HFFc6 (cell line): Measurements from ENCODE around the gene FOXJ2. TPM values are rescaled to one million over a fixed set of nuclear protein-coding genes. Genes with fewer than 3 reads are reported as not detected.
"Not testable (repeated sequence)": the region's sequence is repeated elsewhere in the genome, so short reads cannot be mapped to it uniquely, and the experiment has no call there.

Source experiments
- DNase-seq: peaks from one replicate; pipeline ENCODE4 v3.0.0-alpha.2; 2018
- H3K27ac Mint-ChIP-seq: 2 replicates; pipeline ENCODE4 v1.8.0; 2020; ENCODE audit warnings: mild to moderate bottlenecking, mixed read lengths
- H3K27me3 Mint-ChIP-seq: 2 replicates; pipeline ENCODE4 v1.8.0; 2021; ENCODE audit warnings: mild to moderate bottlenecking, moderate library complexity, mixed read lengths; ENCODE audit not compliant: insufficient read depth
- H3K36me3 Mint-ChIP-seq: 2 replicates; pipeline ENCODE4 v1.8.0; 2021; ENCODE audit warnings: low read depth, mixed read lengths
- H3K4me1 Mint-ChIP-seq: 2 replicates; pipeline ENCODE4 v1.8.0; 2020; ENCODE audit warnings: low read depth, mixed read lengths
- H3K4me3 Mint-ChIP-seq: 2 replicates; pipeline ENCODE4 v1.8.0; 2020; ENCODE audit warnings: mild to moderate bottlenecking, moderate library complexity, mixed read lengths
- H3K9me3 Mint-ChIP-seq: 2 replicates; pipeline ENCODE4 v1.8.0; 2020; ENCODE audit warnings: mild to moderate bottlenecking, mixed read lengths
- CTCF ChIP-seq: fragments of 200-600 bp; sonication (generic); IDR thresholded peaks from 2 replicates; pipeline ENCODE4 v1.5.0; 2021; ENCODE audit warnings: antibody characterized with exemption, mild to moderate bottlenecking
- long read RNA-seq: library from polyadenylated mRNA; unstranded; transcript quantifications from one replicate; pipeline ENCODE4 v2.0.0, GENCODE V29; 2019
- total RNA-seq, 6 experiments: library from RNA; stranded (reverse); fragmentation: NEBNext Ultra II Directional; extraction: Animal tissue kit (Norgen Biotek cat#: 25700); gene quantifications; 2 replicates in 1 of 6; 3 replicates in 5 of 6; pipeline ENCODE4 v1.2.3, GENCODE V29; 2021

Gene FOXJ2
- 10 to 100 TPM; 15.3 to 17.5 (median 15.9) TPM for total RNA-seq
- long read RNA-seq, full-length matches to known transcripts = 2 of 8 reads
- long read RNA-seq, partial matches to known transcripts = 2 of 8 reads
- long read RNA-seq, other reads (novel, unspliced or antisense) = 4 of 8 reads

GRCh38 chr12:8032242-8033152 lies at the start of gene FOXJ2:
Gene FOXJ2 (plus strand): TSS chr12:8032716. CDS start chr12:8039833, 7,117 bp downstream.
- Mint-ChIP-seq H3K4me1 (peaks cover 54% of the 10 kb centered on the region), H3K9me3 (no peaks in the 10 kb centered on the region), H3K4me3 (peak within 1 kb of the TSS; percentile 93), H3K36me3 (peaks cover 5% of the 10 kb centered on the region; the same call in 1 of the 2 replicates), H3K27me3 (no peaks in the 10 kb centered on the region), H3K27ac (peak within 1 kb of the TSS; percentile 85)
- peak; percentile 47 for TF ChIP-seq CTCF
- peak; percentile 32 for DNase-seq

DNA sequence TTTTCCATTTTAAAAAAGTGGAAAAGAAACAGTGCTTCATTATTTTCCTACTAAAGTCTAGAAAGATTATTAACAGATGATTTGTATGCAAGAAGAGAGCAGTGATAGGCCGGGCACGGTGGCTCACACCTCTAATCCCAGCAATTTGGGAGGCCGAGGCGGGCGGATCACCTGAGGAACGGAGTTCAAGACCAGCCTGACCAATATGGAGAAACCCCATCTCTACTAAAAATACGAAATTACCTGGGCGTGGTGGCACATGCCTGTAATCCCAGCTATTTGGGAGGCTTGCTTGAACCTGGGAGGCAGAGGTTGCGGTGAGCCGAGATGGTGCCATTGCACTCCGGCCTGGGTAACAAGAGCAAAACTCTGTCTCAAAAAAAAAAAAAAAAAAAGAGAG lies 49.5 kb upstream of the FOXJ2 start:
- not testable (repeated sequence) for H3K27ac Mint-ChIP-seq, H3K9me3 Mint-ChIP-seq, H3K4me3 Mint-ChIP-seq

DNA sequence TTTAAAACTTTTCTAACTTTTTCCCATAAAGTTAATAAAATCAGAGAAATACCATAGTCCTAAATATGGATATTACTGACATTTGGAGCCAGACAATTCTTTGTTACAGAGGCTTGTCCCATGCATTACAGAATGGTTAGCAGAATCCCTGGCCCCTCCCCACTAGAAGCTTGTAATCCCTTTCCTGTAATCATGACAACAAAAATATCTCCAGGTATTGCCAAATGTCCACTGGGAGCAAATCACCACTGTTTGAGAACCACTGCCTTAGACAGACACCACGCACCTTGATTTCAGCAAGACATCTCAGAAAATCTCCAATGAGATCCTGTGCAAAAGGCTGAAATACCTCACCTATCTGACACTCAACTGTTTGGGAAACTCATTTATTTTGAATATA lies 49.1 kb upstream of the FOXJ2 start:
- not testable (repeated sequence) for H3K4me3 Mint-ChIP-seq, H3K9me3 Mint-ChIP-seq, DNase-seq, H3K36me3 Mint-ChIP-seq, H3K27me3 Mint-ChIP-seq, H3K27ac Mint-ChIP-seq
- peaks cover 22% of the 10 kb centered on the region for H3K4me1 Mint-ChIP-seq

More for the DNA sequence above, 49.5 kb upstream of the FOXJ2 start:
- H3K4me1 Mint-ChIP-seq = peaks cover 22% of the 10 kb centered on the region
- H3K27me3 Mint-ChIP-seq, DNase-seq, H3K36me3 Mint-ChIP-seq: not testable (repeated sequence)

- DNase-seq = no peak
- TF ChIP-seq CTCF = no peak
- Mint-ChIP-seq H3K27ac (no peak overlapping the region), H3K9me3 (no peaks in the 10 kb centered on the region), H3K36me3 (no peaks in the 10 kb centered on the region), H3K4me1 (peaks cover 26% of the 10 kb centered on the region), H3K27me3 (no peaks in the 10 kb centered on the region), H3K4me3 (no peak overlapping the region)
These were observed 47.6 kb upstream of the FOXJ2 start for GRCh38 chr12:7984900-7985299.

GRCh38 chr12:7985802-7986418 lies 46.6 kb upstream of the FOXJ2 start:
- Mint-ChIP-seq H3K27me3 (no peaks in the 10 kb centered on the region), H3K36me3 (no peaks in the 10 kb centered on the region), H3K4me3 (no peak overlapping the region), H3K9me3 (no peaks in the 10 kb centered on the region), H3K27ac (no peak overlapping the region), H3K4me1 (peaks cover 32% of the 10 kb centered on the region)
- DNase-seq = no peak
- no peak for TF ChIP-seq CTCF

GRCh38 chr12:7989827-7990491 lies 42.6 kb upstream of the FOXJ2 start:
- Mint-ChIP-seq H3K4me1 (peaks cover 14% of the 10 kb centered on the region), H3K36me3 (no peaks in the 10 kb centered on the region), H3K4me3 (no peak overlapping the region), H3K9me3 (no peaks in the 10 kb centered on the region), H3K27ac (no peak overlapping the region), H3K27me3 (no peaks in the 10 kb centered on the region)
- no peak for DNase-seq
- TF ChIP-seq CTCF = no peak
